Activated CD8-positive, alpha-beta memory T cell treated with anti-CD3 and anti-CD28 coated beads for 48 hours (primary cell): Measurements from ENCODE around the gene PPWD1.

ENCODE experiments used
- DNase-seq, 3 experiments: peaks; one replicate each; pipeline ENCODE4 v3.0.0-alpha.2; 2020; ENCODE audit warnings: low read depth in 2 of 3, low spot score in 2 of 3

PPWD1 gene

DNA sequence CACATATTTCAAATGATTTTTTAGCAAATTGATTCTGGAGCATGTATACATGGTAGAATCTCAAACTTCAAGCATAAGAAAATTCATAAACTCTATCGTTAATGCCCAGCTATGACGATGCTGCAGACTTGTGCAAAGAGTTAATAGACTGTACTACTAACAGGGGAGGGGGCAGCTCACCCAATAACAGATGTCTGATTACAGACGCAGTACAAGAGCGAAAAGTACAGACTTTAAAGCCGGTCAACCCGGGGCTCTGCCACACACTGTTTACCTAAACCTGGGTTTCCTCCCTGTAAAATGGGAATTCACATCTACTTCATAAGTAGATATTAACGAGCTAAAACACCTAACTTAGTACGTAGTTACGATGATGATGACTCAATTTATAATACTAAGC lies 60.4 kb downstream of the PPWD1 start:
- DNase-seq = no peak

DNA sequence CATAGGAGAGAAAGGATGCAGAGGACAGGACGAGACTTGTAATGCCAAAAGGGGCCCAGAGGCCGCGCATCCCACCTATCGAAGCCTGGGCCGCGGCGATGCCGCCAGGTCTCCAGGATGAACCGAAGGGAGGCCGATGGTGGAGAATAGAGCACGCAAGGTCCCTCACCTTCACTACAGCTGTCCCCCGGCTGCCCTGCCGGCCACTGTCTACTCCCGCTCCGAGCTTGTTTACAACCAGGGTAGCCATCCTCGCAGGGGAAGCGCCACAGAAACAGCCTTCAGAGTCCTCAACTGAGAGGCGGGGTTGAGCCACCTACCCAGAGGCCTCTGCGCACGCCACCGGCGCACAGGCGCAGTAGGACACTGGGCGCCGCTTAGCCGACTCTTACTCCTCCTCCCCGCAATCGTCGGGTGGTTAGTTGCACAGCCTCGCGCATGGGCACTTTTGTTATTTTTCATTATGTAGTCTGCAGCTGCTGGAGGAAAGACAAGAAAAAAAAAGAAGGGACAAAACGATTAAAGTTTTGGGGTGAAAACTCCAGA lies 61.0 kb downstream of the PPWD1 start, which contains the start of gene TRIM23:
TSS of gene TRIM23 (minus strand) at position 309 of the 546 bp plus-strand sequence. CDS start at position 250, 59 bp downstream.
- peak; percentile 57 to 78 (median 74) for DNase-seq

DNA sequence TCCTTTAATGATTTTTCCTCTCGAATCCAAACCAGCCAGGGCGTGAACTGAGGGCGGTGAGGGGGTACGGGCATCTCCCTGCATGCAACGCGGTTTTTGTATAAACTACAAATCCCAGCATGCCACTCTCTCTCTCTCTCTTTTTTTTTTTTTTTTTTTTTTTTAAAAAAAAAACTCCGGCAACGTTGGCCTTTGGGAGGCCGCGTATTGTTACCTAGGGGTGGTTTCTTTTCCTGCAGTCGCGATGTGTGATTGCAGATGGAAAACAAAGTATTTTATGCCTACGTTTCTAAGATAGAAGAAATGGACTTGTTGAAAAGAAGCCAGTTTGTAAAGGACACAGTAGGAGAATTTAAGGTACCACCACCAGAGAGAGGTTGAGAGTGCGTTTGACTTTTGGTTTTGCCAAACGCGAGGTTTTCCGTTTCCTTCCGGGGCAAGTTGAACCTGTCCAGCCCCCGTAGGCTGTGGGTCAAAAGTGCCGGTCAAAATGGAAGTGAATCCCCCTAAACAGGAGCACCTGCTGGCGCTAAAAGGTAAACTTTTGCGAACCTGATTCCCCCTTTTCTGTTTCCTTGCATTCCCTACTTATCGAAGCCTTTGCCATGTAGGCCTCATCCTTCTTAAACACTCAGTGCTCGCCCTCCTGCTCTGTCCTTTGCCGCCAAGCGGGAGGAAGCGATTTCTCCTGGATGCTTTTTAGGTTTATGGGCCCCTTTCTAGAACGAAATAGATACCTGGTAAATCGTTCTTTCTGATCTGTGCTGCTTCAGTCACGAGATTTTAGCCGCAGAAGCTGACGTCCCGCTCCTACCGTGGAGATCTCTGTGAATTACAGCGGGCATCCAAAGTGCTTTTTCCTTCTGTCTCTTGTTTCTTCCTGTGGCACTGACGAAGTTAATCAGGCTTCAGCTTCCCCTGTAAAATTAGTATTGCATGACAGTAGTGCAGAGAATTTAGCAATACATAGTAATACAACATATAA lies 61.8 kb downstream of the PPWD1 start, which contains the start of the genes SHLD3 and TRAPPC13:
TSS of gene SHLD3 (plus strand) at position 457 of the 985 bp plus-strand sequence. CDS start 4,561 bp downstream, outside the sequence.
TSS of gene TRAPPC13 (plus strand) at position 457 of the 985 bp plus-strand sequence. CDS start at position 491, 34 bp downstream.
- peak; percentile 26 to 56 (median 52) for DNase-seq

DNA sequence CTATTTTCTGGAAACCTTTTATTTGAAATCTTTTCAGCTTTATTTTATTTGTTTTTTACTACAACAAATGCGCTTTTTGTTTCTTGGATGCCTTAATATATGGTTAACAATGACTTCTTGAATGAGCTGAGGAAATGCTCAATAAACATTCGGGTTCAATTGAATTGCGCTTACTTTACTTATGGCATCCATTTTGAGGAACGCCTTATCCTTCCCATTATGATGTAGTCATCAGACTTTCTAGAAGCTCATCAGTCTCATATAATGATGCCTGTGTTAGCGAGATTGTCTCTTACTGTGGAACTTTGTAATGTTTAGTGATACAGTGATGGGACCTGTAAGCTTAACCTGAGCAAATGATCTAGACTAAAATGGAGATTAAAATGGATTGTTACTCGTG lies 62.6 kb downstream of the PPWD1 start:
- DNase-seq = no peak

DNA sequence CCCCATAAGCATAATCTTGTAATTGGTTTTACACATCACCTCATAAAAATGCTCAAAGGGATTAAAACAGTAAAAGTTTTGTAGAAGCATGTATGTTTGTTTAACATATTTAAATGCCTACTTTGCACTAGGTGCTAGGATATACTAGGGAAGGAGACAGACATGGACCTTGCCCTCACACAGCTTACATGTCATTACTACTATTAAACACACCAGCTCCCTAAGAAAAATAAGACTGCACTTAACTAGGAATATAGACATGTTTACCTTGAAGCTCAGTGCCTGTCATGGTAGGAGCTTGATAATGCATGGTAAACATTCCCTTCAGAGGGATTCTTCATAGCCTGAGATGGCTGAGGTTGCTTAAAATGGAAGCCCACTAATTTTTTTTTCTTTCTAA lies 67.9 kb downstream of the PPWD1 start:
- no peak for DNase-seq
